Activated CD8-positive, alpha-beta memory T cell treated with anti-CD3 and anti-CD28 coated beads for 48 hours (primary cell): ENCODE data around the gene ABLIM1.

Source experiments
- DNase-seq, 3 experiments: peaks; one replicate each; pipeline ENCODE4 v3.0.0-alpha.2; 2020; ENCODE audit warnings: low read depth in 2 of 3, low spot score in 2 of 3

The ABLIM1 gene

DNA sequence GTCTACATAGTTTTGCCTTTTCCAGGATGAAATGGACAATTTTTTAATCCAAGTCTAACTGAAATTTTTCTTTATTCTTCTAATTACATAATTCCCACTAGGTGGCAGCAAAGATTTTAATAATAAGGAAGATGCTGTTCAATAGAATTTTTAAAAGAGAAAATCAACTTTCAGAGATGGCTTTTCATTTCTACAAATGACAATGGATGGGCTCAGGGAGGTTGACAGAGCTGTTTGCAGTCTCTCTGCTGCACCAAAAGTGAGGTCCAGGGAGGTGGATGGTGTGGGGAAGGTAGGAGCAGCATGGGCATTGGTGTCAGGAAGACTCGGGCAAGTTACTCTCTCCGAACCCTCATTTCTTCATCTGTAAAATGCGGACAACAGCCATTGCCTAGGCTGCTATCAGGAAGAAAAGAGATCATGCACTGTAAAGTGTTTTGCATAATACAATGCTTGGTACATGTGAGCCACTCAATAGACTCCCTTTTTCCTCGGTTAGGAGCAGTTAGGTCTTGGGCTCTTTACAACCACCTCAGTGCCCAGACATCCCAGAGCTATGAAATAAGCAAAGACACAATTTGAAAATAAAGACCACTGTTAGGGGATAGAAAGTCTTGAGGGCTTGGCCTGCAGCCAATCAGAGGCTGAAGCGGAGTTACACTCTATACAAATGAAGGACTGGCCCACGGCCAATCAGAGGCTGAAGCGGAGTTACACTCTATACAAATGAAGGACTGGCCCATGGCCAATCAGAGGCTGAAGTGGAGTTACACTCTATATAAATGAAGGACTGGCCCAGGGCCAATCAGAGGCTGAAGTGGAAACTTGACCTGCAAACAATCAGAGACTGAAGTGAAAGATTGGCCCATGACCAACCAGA lies 107.1 kb downstream of the ABLIM1 start:
- no peak for DNase-seq

DNA sequence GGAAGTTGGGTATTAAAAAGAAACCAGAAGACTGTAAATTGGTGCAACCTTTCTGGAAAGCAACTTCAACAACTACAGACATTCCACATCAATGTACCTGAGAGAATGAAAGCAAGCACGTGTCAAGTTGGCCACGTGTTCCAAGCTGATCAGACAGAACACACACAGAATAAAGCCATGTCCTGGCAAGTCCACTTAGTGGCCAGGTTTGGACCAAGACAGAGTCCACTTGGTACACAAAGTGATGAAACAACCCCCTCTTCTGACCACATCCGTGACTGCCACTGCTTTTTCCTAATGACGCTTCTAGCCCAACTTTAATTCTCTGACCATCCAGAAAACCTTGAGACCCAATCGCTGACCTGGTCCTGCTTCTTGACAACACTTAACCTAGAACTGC lies 109.4 kb downstream of the ABLIM1 start:
- DNase-seq, result no peak

DNA sequence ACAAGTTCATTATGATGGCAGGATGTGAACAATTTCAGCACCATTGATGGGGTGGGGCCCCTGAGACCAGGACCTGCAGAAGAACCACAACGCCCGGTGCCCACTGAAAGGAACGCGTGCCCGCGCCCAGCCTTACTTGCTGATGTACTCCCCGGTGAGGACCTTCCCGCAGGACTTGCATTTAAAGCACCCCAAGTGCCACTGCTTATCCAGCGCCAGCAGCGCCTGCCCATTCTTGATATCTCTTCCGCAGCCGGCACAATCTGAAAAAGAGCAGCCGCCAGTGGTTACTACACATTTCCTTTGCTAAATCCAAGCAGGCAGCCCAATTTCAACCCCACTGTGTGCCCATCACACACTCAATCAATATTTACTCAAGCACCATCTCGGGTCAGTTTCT lies 110.6 kb downstream of the ABLIM1 start:
- no peak for DNase-seq

DNA sequence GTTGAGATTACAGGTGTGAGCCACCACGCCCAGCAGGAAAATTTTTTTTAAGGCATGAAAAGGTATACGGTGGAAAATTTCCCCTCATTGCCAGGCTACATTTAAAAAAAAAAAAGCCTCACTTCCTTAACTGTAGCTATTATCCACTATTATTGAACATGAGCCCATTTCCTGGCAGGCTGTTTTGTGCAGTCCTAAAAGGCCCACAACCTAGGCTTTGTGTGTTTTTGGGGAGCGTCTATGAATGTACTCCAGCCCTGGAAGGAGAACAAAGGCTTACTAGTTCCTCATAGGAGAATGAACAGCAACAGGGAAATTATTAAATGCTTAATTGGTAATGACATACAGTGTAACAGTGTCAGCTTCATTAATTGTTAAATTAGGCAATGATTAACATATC lies 111.0 kb downstream of the ABLIM1 start:
- no peak for DNase-seq

DNA sequence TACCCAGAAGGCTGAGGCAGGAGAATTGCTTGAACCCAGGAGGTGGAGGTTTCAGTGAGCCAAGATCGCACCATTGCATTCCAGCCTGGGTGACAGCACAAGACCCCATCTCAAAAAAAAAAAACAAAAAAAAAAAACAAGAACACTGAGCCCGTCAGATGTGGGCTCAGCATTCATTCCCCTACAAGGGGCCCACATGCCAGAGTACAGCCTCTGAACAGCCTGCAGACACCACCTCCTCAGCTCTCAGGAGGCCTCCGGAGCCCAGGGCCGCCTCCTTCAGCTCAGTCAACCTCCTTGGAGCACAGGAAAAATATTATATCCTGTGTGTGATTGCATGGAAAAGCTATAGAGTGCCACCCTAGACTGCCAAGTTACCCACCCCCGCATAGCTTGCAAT lies 112.3 kb downstream of the ABLIM1 start:
- no peak for DNase-seq

DNA sequence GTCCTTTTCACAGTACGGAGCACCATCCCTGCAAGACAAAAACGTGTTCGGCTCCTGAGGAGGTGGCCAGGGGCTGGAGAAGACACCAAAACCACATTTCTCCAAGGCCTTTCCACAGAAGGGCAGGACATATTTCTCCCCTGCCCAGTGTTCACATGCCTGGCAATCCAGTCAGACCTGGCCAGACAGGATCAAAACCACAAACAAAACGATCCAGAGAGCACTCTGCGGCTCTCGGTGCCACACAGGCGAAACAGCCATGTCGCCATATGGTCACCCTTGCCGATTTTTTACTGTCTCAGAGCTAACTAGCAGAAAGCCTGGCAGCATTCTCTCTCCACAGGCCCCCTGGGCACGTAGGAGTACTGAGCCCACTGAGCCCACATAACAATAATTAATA lies 113.0 kb downstream of the ABLIM1 start:
- DNase-seq, result no peak

DNA sequence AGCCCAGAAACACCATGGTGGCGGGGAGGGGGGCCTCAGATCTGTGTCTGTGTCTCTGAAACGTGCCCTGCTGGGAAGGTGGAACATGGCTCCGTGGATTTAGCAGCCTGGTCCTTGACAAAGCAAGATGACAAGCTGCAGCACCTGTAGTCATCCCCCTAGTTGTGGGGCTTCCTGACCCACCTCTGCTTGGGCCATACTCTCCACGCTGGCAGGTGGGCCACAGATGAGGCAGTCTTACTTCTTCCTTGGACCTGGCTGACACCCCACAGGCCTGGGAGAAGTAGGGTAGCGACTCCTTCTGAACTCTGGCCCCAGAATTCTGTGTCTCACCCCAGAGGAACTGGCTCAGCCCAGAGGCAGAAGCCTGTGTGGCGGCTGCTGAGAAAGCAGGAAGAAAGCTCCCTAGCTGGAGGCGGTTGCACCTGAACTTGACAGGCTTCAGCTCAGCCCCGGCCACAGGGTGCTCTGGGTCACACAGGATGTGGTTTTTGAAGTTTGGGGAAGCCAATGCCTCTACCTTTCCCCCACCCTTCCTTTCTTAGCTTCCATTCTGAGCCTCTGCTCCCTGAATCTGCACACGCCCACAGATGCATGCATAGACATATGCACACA lies 113.9 kb downstream of the ABLIM1 start:
- DNase-seq, result no peak

DNA sequence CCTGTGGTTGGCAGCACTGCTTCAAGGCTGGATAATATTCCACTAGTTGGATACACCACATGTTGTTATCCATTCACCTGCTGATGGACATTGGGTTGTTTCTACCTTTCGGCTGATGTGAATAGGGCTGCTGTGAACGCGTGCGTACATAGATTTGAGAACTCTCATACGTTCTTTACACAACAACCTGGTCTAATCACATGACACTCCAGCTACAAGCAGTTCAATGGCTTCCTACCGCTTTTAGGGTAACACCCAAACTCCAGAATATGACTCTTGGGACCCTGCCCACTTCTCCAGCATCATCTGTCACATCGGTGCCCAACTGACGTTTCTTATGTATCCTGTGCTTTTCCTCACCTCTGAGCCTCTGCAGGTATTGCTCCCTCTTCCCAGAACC lies 114.6 kb downstream of the ABLIM1 start:
- DNase-seq, result no peak

DNA sequence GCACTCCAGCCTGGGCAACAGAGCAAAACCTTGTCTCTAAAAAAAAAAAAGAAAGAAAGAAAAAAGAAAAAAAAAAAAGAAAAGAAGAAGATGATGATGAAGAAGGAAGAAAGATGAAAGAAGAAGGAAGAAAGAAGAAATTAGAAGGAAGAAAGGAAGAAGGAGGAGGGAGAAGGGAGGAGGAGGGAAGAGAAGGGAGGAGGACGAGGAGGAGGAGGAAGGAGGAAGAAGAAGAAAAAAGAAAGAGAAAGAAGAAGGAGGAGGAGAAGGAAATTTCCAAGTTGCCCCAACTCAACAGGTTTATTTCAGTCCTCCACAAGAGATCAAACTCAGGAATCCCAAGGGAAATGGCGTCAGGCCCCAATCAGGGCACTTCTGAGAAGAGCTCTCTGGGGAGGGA lies 115.7 kb downstream of the ABLIM1 start:
- no peak for DNase-seq

DNA sequence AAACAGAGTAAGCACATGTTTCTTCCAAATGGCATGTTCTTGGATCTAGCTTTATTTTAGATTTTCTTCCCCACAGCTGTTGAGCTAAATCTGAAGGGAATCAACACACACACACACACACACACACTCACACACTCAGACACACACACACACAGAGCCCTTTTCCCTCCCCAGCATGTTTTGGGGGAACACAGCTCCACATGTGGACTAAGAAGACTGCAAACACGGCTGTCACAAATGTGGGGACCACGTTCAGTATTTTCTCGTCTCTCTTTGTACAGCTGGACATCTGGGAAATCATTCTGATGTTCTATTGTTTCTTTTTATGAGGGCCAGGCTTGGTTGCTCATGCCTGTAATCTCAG lies 116.3 kb downstream of the ABLIM1 start:
- DNase-seq, result no peak

DNA sequence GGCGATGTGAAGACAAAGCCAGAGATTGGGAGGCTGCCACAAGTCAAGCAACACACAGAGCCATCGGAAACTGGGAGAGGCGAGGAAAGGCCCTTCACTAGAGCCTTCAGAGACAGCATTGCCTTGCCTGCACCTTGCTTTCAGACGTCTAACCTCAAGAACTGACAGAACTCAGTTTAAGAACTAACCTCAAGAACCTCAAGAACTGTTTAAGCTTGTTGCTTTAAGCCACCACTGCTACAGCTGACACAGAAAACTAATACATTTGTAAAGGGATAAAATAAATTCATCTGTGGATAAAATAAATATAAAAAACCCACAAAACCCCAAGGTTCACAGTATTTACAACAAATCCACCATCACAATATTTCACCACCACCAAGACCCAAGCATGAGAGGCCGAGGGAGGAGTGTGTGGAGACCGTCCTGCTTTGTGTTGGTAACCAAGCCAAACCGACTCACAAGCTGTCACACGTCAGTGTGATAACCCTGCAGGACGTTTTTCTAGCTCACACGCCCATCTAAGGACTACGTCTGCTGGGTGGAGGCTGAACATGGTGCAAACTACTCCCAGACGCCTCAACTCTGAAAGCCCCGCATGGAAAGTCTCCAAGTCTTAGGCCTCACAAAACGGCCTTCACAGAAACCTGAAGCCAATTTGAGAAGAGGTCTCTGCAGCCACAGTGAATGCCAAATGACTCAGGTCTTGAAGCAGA lies 116.8 kb downstream of the ABLIM1 start:
- peak in 1 of 3 experiments; percentile 64 for DNase-seq

DNA sequence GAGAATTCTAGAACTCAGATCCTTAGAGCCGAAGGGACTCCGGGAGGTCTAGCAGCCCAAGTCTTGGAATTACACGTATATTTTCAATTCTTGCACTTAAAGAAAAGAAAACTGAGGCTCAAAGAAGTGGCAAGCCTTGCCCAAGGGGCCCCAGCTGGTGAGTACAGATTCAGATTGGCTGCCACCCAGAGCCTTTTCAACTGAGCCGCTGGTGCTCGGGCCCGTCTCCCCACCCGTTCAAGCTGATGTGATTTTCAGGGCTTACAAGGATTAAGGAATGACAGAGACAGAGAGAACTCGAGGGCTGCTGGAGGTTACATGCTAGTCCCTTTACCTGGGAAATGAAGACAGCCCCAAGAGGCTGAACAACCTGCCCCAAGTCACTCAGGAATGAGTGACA lies 117.8 kb downstream of the ABLIM1 start:
- DNase-seq, result no peak

DNA sequence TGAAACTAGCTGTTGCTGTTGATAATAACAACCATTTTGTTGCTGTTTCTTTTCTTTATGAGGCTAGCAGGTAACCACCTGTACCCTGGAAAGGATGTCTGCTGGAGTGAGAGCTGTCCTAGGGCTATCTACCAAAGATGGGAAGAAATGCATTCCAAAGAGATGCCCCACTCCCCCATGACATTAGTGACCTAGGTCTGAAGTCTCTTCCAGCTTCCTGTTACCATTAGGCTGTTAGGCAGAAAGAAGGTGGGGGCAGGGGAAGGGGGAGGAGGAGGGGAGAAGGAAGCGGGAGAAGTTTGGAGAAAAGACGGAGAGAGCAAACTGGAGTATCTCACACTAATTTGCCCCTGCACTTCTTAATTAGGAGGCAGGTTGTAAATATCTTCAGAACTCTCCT lies 118.5 kb downstream of the ABLIM1 start:
- DNase-seq, result no peak

DNA sequence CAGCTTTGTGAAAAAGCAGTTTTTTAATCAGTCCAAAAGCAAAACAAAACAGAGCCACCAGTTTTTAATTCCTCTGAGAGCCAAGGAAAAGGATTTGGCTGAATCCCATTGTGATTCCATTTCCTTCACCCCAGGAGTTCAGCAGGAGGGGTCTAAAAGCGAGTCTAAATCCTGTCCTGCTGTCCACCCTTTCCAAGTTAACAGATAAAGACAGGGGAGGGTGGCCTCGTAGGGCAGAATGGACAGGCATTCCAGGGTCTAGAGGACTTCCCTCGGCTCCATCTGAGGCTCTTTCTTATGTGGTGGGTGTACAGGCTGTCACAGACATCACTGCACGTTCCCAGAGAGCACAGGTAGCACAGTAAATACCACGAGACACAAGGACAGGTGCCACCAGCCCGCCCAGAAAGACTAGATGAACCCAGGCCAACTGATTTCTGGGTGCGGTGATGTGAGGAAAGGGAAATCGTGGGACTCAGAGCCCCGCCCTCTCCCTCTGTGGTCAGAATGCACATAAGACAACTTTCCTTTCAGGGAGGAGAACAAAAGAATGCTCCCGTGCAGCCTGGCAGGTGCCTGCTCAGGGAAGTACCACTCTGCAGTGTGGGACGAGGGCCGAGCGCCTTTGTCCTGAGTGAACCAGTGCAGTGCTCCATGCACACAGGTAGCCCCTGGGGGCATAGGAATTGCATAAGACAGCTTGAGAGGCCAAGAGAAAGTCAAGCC lies 119.7 kb downstream of the ABLIM1 start:
- no peak for DNase-seq

DNA sequence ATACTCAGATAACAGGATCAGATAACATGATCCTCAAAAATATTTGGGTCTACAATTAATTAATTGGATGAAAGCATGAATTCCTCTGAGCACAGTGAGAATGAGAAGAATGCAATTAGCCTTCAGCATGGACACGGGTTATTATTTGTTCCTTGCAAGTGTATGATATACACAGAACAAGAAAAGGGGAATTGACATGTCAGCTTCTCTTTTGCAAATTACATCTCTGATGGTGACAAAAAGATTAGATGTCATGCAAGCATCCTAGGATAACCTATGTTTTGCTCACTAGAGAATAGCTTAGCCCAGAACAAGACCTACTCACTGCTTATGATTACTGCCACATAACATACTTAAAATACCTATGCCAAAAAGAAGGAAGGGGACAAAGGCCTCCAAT lies 120.3 kb downstream of the ABLIM1 start:
- DNase-seq, result no peak

DNA sequence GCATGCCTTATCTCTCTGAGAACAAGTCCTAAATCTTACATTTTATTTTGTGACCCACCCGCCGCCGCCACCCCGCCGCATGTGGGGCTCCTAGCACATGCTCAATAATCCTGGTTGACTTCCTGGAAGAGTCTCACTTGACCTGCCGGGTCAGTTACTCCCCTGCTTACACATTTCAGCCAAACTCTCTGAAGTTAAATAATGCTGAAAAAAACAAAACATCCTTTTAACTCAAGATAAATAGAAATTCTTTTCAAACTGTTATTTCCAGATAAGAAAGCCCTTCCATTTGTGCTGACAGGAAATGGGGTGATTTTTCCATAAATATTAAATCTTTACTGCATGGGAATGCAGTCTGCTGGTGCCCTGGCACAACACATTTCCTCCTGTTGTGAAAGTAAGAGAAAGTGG lies 123.5 kb downstream of the ABLIM1 start:
- no peak for DNase-seq

DNA sequence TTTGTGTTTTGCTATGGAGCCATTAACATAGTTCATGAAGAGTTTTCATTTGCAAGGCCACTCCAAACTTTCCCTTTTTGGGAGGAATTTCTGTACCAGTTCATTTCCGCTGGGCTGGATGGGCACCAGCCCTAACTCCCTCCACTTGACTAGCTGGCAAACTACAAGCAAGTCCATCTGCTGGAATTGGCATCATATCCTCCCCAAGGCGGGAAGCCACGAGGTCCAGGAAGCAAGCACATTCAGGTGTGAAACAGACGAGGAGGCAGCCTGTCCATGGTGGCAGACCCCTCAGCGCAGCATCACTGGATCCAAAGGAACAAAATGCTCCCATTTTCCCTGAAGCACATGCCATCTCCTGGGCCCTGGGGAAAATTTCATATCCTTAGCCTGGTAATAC lies 125.8 kb downstream of the ABLIM1 start:
- no peak for DNase-seq

DNA sequence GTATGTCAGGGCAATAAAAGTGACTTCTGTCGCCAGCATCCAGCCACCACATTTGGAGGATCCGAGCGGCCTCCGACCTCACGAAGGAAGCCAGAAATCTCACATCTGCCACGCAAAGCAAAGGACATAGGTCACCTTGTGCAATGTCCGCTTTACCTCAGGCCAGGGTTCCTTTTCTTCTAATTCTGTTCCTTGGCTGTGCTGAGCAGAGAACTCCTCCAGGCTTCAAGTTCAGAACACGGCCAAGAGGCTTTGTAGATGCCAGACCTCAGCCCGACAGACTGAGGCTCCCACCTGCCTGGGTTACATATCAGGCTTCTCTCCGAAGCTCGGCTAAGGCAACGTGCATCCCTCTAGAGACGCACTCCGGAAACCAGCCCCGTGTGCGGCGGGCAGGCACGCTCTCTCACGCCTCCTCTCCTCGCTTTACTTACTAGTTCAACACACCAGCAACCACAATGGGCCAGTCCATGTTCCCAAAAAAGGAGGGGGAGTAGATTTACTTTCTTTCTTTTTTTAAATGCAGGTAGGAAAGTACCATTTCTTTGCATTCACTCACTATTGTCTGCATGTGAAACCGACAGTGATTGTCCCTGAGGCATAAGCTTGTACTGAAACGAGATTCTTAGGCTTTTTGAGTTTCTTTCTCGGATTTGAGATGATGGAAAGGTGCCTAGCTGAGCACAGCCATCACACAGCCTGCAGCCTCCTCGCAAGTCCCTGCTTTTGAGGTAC lies 131.4 kb downstream of the ABLIM1 start:
- DNase-seq, result peak; percentile 46 to 77 (median 66)

DNA sequence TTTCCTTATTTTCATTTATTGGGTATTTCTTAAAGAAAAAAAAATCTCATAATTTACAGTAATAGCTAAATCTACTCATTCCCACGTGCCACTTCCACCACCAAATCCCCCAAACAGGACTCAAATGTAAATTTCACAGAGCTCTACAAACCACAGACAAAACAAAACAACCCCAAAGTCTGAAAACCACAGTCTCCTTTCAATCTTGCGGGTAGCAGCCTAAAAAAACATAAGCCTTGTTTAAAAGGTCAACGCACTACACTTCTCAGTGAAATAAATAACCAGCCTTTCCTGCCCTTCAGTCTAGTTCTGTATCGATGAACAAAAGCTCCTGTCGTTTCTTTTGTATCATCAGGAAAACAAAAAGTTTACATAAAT lies 132.0 kb downstream of the ABLIM1 start:
- no peak for DNase-seq

DNA sequence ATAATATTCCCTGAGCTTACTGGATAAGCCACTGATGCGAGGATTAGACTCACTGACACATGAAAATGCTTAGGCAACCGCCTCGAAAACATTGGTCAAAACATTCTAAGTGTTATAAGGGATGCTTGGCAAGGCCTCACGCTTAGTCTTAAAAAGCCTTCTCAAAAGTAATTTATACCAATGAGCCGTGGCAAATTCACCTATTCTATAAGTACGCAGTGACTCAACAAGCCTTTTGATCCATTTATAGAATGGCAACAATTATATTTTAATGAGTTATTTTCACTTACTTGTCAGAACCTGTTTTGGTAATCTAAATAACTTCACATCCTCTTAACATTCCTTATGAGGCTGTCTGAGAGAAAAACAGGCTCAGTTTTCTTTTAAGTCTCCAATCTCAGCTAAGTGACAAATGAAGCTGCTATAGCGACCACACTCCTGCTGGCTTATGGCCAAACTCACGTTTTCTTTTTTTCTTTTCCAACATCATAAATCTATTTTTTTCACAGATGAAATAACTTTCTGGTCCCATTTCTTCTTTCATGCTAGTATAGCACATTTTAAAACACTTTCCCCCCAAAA lies 132.6 kb downstream of the ABLIM1 start:
- DNase-seq, result no peak

DNA sequence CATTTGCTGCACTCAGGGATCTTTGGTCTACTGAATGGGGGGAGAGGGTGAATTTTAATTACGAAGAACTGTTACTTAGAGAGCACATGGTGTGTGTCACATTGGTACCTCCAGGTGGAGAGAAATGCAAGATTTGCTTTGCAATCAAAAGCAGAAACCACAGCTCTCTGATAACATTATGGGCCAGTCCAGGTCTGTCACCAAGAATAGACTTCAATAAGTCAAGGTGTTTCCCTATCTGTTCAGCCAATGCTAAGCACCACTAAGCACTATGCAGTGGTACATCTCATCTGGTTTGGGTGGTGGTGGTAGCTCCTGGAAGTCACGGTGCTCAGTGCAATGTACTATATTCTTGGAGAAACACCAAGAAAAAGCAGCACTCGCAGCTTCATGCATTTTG lies 134.2 kb downstream of the ABLIM1 start:
- no peak for DNase-seq
